HFF-Myc (cell line): ENCODE results near the gene NPFFR1.

Experiments used
- DNase-seq: peaks from one replicate; pipeline ENCODE4 v3.0.0-alpha.2; 2011; ENCODE audit warnings: low read depth; ENCODE audit errors: extremely low read depth
- H3K4me3 ChIP-seq: replicated peaks from 2 replicates; pipeline ENCODE4 v1.5.1; 2011; ENCODE audit warnings: low read depth, mild to moderate bottlenecking, control low read depth, low read length
- CTCF ChIP-seq: IDR thresholded peaks from 2 replicates; pipeline ENCODE4 v1.5.1; 2012; ENCODE audit warnings: mild to moderate bottlenecking, low read depth, low read length, control low read depth; ENCODE audit errors: missing control alignments

NPFFR1 gene

GRCh38 chr10:70292004-70292403 lies 8.2 kb upstream of the NPFFR1 start:
- no peak for TF ChIP-seq CTCF
- no peak overlapping the region for H3K4me3 ChIP-seq
- no peak for DNase-seq

- no peak overlapping the region for H3K4me3 ChIP-seq
- no peak for DNase-seq
- TF ChIP-seq CTCF: no peak
Observed at GRCh38 chr10:70289739-70290138, 5.9 kb upstream of the NPFFR1 start.

GRCh38 chr10:70286616-70287015 lies 2.8 kb upstream of the NPFFR1 start:
- no peak for TF ChIP-seq CTCF

GRCh38 chr10:70285476-70285831 lies 1.6 kb upstream of the NPFFR1 start:
- TF ChIP-seq CTCF: no peak
- no peak overlapping the region for H3K4me3 ChIP-seq
- no peak for DNase-seq

More at GRCh38 chr10:70286616-70287015, 2.8 kb upstream of the NPFFR1 start:
- H3K4me3 ChIP-seq: no peak overlapping the region
- no peak for DNase-seq

- no peak for TF ChIP-seq CTCF
- no peak for DNase-seq
- H3K4me3 ChIP-seq: no peak overlapping the region
Observed at GRCh38 chr10:70284542-70285475, 1.0 kb upstream of the NPFFR1 start.

- TF ChIP-seq CTCF: no peak
- DNase-seq: no peak
- H3K4me3 ChIP-seq: no peak overlapping the region
Observed at GRCh38 chr10:70283071-70283444, 746 bp downstream of the NPFFR1 start.

- H3K4me3 ChIP-seq: no peak overlapping the region
- no peak for DNase-seq
- no peak for TF ChIP-seq CTCF
Observed at GRCh38 chr10:70281609-70282008, 2.2 kb downstream of the NPFFR1 start.
